Stimulated activated naive CD8-positive, alpha-beta T cell treated with anti-CD3 and anti-CD28 coated beads, Interleukin-15, Interleukin-2, amounts not matched to agents 100 ng/mL and 50 ng/mL, for 24 hours (primary cell): ENCODE results near the gene PKN1.
A peak's percentile ranks its signal among the peaks of the same experiment; 100 is the strongest.

Source experiments
- H3K27ac Mint-ChIP-seq: one replicate; pipeline ENCODE4 v1.8.0; 2021; ENCODE audit warnings: mild to moderate bottlenecking, mixed read lengths
- H3K27me3 Mint-ChIP-seq: one replicate; pipeline ENCODE4 v1.8.0; 2021; ENCODE audit warnings: mixed read lengths
- H3K36me3 Mint-ChIP-seq: one replicate; pipeline ENCODE4 v1.8.0; 2021; ENCODE audit warnings: low read depth, mixed read lengths
- H3K4me1 Mint-ChIP-seq: one replicate; pipeline ENCODE4 v1.8.0; 2021; ENCODE audit warnings: low read depth, mixed read lengths
- H3K4me3 Mint-ChIP-seq: one replicate; pipeline ENCODE4 v1.8.0; 2021; ENCODE audit warnings: mild to moderate bottlenecking, mixed read lengths
- H3K9me3 Mint-ChIP-seq: one replicate; pipeline ENCODE4 v1.8.0; 2021; ENCODE audit warnings: mixed read lengths

PKN1 gene

DNA sequence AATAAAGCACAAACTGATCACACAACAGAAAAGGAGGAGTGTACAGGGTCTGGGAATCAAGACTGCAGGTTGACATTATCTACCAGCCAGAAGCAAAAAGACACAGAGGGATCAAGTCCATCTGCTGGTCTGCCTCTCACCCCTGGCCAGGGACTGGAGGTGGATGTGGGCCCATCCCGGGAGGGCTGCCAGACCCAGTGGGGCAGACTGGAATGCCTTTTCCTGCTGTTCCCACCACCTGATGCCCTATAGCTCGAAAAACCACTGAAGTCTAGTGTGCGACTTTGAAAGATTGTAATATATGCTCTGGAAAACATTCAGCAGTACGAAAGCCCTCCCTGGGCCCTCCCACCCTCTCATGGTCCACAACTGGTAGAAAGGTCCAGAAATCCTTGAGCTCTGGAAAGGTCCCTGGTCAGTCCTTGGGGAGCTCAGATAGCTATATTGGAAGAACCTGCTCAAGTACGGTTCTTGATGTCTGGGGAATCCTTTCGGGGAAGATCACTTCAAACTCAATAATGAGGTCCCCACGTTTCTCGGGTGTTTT lies 82.5 kb downstream of the PKN1 start:
- H3K4me1 Mint-ChIP-seq: peaks cover 56% of the 10 kb centered on the region
- H3K9me3 Mint-ChIP-seq: no peaks in the 10 kb centered on the region
- H3K27me3 Mint-ChIP-seq: no peaks in the 10 kb centered on the region
- H3K4me3 Mint-ChIP-seq: peak overlapping the region; percentile 90
- H3K27ac Mint-ChIP-seq: peak overlapping the region; percentile 90
- peaks cover 39% of the 10 kb centered on the region for H3K36me3 Mint-ChIP-seq

DNA sequence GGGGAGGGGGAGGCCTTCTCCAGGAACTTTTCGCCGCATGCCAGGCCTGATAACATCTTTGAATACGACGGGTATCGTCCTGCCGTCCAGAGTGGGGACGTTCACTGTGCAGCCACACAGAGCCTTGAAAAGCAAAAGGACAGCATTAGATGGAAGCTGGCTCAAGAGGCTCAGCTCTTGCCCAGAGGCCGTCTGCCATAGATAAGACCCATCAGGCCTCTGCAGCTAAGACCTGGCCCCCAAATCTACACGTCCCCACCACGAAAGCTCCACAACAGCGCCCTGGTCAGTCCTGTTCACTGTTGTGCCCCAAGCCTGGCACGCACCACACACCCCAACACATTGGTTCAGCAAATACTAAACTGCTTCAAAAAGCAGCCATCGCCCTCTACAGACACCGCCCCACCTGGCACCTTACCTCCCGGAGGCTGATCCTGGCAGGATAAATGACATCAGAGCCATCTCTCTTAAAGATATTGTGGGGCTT lies 83.0 kb downstream of the PKN1 start:
- Mint-ChIP-seq H3K4me3 (peak overlapping the region; percentile 90), H3K36me3 (peaks cover 39% of the 10 kb centered on the region), H3K9me3 (no peaks in the 10 kb centered on the region), H3K4me1 (peaks cover 51% of the 10 kb centered on the region), H3K27ac (peak overlapping the region; percentile 90), H3K27me3 (no peaks in the 10 kb centered on the region)

DNA sequence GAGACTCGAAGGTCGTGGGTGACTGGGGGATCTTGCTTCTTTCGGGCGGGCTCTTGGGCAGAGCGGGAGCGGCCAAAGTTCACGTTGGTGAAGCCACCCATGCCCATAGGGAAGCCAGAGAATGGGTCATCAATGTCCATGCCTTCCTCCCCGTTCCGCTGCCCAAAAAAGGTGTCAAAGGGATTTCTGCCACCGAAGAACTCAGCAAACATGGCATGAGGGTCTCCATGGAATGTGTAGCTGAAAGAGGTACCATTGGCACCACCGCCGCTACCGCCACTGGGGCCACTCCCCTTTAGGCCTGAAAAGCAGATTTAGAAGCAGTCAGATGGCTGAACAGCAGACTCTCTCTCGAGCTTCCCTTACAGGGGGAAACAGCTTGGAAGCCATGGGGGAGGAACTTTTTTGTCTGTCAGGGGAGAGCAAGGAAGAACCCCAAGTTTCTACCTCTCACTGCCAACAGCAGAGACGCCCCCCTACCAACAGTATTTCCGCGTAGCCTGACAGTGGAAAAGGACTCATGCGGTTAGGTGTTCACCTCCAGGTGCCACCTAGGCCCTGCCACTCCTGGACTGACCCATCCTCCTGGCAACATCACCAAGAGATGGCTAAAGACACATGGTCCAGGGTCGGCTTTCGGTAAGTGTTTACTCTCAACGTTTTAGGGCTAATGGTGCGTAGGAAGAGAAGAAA lies 83.8 kb downstream of the PKN1 start:
- Mint-ChIP-seq H3K27ac (peak overlapping the region; percentile 90), H3K27me3 (no peaks in the 10 kb centered on the region), H3K4me1 (peaks cover 55% of the 10 kb centered on the region), H3K4me3 (peak overlapping the region; percentile 90), H3K9me3 (no peaks in the 10 kb centered on the region), H3K36me3 (peaks cover 39% of the 10 kb centered on the region)

DNA sequence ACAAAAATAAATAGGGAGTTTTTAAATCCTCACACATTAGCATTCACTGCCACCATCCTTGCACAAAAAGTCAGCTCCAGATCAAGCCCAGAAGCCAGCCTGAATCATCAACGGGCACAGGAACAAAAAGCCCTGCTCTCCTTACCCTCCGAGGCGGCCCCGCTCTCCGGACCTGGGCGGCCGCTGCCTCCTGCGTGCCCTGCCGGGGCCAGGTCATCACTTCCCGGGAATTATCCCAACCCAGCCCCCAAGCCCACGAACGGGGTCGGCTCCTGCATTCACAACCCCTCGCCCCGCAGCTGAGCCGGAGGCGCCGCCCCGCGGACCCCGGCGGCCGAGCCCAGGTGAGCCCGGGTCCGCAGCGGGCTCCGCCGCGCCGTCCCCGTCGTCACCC lies 84.3 kb downstream of the PKN1 start:
- H3K4me1 Mint-ChIP-seq: peaks cover 61% of the 10 kb centered on the region
- peaks cover 39% of the 10 kb centered on the region for H3K36me3 Mint-ChIP-seq
- peak overlapping the region; percentile 90 for H3K27ac Mint-ChIP-seq
- peak overlapping the region; percentile 90 for H3K4me3 Mint-ChIP-seq
- H3K9me3 Mint-ChIP-seq: no peaks in the 10 kb centered on the region
- H3K27me3 Mint-ChIP-seq: no peaks in the 10 kb centered on the region

DNA sequence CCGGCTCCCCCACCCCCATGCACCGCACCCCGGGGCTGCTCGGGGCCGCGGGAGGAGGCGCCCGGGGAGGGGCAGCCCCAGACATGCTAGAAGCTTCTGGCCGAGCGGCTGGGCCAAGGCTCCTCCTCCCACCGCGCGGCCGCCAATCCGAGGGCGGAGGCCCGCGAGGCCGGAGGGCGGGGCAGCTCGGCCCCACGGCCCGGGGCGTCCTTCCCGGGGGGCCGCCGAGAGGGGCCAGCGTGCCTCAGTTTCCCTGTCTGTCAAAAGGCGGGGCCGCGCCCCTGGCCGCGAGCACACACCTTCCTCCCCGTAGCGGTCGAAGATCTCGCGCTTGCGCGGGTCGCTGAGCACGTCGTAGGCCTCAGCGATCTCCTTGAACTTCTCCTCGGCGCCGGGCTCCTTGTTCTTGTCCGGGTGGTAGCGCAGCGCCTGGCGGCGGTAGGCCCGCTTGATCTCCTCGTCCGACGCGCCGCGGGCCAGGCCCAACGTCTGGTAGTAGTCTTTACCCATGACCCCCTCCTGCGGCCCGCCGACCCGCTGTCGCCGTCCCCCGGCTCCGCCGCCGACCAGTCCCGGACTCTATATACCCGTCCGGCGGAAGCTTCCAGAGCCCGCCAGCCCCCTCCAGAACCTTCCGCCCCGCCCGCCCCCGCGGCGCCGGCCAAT lies 84.9 kb downstream of the PKN1 start, which contains the start of gene DNAJB1:
Gene DNAJB1, minus strand, starts transcription at position 558 of the 666 bp plus-strand sequence. Its CDS starts 48 bp downstream, at position 510.
- Mint-ChIP-seq H3K9me3 (no peaks in the 10 kb centered on the region), H3K27me3 (no peaks in the 10 kb centered on the region), H3K4me1 (peaks cover 66% of the 10 kb centered on the region), H3K4me3 (peak within 1 kb of the TSS; percentile 90), H3K36me3 (peaks cover 39% of the 10 kb centered on the region), H3K27ac (peak within 1 kb of the TSS; percentile 92)

DNA sequence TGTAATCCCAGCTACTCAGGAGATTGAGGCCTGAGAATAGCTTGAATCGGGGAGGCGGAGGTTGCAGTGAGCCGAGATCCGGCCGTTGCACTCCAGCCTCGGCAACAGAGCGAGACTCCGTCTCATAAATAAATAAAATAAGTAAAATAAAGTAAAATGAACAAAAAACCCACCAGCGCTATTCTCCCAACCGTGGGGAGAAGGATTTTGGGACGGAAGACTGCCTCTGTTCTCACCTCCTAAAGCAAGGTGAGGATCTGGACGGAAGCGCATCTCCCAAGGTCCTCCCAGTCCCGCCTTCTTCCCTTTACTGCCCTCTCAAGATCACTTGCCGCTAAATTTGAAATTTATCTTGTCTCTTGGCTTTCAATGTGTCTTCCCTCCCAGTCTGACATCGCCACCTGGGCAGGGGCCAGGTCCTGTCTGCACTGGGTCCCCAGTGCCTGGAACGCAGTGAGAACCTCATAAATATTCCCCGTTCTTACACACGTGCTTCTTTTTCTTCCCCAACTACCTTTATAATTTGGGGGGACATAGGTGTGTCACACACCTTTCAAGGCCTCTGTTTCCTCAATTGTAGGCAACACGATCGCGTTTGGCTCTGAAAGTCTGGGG lies 86.2 kb downstream of the PKN1 start:
- no peaks in the 10 kb centered on the region for H3K27me3 Mint-ChIP-seq
- peak overlapping the region; percentile 92 for H3K27ac Mint-ChIP-seq
- H3K4me3 Mint-ChIP-seq: peak overlapping the region; percentile 90
- H3K36me3 Mint-ChIP-seq: peaks cover 31% of the 10 kb centered on the region
- H3K9me3 Mint-ChIP-seq: no peaks in the 10 kb centered on the region
- peaks cover 75% of the 10 kb centered on the region for H3K4me1 Mint-ChIP-seq

DNA sequence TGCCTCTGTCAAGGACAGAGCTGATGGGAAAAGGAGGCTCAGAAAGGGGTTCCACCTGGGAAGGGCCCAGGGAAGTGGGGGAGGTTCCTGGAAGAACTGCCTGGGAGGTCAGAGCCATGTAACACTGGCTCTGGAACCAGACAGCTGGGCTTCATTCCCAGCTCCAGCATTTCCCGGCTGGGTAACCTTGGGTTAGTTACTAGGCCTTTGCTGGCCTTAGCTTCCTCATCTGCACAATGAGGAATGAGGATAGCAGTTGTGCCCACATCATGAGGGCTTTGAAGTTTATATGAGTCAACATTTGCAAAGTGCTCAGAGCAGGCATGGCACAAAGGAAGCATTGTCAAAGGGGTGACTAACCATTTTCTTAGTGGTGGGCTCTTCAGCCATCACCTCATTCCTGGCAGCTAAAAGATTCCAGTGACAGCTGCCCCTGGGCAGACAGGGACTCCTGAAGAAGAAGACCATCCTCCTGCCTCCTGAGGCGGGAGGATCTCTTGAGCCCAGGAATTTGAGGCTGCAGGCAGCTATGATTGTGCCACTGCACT lies 86.8 kb downstream of the PKN1 start:
- Mint-ChIP-seq H3K36me3 (peaks cover 25% of the 10 kb centered on the region), H3K9me3 (no peaks in the 10 kb centered on the region)

DNA sequence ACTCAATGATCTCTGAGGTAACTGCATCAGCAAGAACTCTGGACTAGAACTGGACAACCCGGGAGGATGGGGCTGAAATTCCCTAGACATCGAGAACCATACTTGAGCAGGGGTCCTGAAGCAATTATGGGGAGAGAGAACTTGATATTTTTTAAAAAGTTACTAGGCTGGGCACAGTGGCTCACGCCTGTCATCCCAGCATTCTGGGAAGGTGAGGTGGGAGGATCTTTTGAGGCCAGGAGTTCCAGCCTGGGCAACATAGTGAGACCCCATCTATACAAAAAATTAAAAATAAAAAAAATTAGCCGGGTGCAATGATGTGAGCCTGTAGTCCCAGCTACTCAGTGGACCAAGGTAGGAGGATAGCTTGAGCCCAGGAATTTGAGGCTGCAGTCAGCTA lies 87.4 kb downstream of the PKN1 start:
- Mint-ChIP-seq H3K4me1 (peaks cover 63% of the 10 kb centered on the region), H3K36me3 (peaks cover 19% of the 10 kb centered on the region), H3K9me3 (no peaks in the 10 kb centered on the region), H3K4me3 (no peak overlapping the region), H3K27ac (peak overlapping the region; percentile 92), H3K27me3 (no peaks in the 10 kb centered on the region)

More for the DNA sequence above, 86.8 kb downstream of the PKN1 start:
- peak overlapping the region; percentile 92 for H3K27ac Mint-ChIP-seq
- peaks cover 69% of the 10 kb centered on the region for H3K4me1 Mint-ChIP-seq
- peak overlapping the region; percentile 90 for H3K4me3 Mint-ChIP-seq
- no peaks in the 10 kb centered on the region for H3K27me3 Mint-ChIP-seq
